PFSK-1 (cell line): ENCODE results near the gene BCR.

Source experiments
- FOXP2 ChIP-seq: optimal IDR thresholded peaks from 2 replicates; pipeline ENCODE3; 2011; ENCODE audit warnings: borderline replicate concordance, control low read depth, inconsistent platforms; ENCODE audit not compliant: insufficient read depth; ENCODE audit errors: extremely low read length, extremely low read depth
- POLR2AphosphoS5 ChIP-seq: IDR thresholded peaks from 2 replicates; pipeline ENCODE4 v1.6.1; 2012; ENCODE audit warnings: low read depth, mild to moderate bottlenecking, control low read depth, low read length, moderate library complexity
- SIN3A ChIP-seq: IDR thresholded peaks from 2 replicates; pipeline ENCODE4 v1.6.1; 2012; ENCODE audit warnings: mild to moderate bottlenecking, low read length, moderate library complexity, borderline replicate concordance; ENCODE audit not compliant: insufficient read depth
- TAF1 ChIP-seq: IDR thresholded peaks from 2 replicates; pipeline ENCODE4 v1.6.1; 2012; ENCODE audit warnings: low read length, control low read depth, borderline replicate concordance; ENCODE audit not compliant: insufficient read depth
- TF ChIP-seq, protein P1 (sequence below), 2 experiments: IDR thresholded peaks; 2 replicates each; pipeline versions ENCODE4 v1.6.1 to v1.8.0; 2011 to 2012; ENCODE audit warnings: low read depth in 2 of 2, low read length in 2 of 2, control low read depth in 1 of 2, inconsistent platforms in 1 of 2, mild to moderate bottlenecking in 1 of 2, moderate library complexity in 1 of 2; ENCODE audit not compliant: insufficient read depth in 1 of 2

- no peak for TF ChIP-seq POLR2AphosphoS5
- TF ChIP-seq, protein P1, sequence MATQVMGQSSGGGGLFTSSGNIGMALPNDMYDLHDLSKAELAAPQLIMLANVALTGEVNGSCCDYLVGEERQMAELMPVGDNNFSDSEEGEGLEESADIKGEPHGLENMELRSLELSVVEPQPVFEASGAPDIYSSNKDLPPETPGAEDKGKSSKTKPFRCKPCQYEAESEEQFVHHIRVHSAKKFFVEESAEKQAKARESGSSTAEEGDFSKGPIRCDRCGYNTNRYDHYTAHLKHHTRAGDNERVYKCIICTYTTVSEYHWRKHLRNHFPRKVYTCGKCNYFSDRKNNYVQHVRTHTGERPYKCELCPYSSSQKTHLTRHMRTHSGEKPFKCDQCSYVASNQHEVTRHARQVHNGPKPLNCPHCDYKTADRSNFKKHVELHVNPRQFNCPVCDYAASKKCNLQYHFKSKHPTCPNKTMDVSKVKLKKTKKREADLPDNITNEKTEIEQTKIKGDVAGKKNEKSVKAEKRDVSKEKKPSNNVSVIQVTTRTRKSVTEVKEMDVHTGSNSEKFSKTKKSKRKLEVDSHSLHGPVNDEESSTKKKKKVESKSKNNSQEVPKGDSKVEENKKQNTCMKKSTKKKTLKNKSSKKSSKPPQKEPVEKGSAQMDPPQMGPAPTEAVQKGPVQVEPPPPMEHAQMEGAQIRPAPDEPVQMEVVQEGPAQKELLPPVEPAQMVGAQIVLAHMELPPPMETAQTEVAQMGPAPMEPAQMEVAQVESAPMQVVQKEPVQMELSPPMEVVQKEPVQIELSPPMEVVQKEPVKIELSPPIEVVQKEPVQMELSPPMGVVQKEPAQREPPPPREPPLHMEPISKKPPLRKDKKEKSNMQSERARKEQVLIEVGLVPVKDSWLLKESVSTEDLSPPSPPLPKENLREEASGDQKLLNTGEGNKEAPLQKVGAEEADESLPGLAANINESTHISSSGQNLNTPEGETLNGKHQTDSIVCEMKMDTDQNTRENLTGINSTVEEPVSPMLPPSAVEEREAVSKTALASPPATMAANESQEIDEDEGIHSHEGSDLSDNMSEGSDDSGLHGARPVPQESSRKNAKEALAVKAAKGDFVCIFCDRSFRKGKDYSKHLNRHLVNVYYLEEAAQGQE (IDR thresholded peaks at IDR 0.05; ENCODE audit: insufficient read depth in 1 of 2, low read depth in 2 of 2, low read length in 2 of 2): no peak
- no peak for TF ChIP-seq TAF1
- TF ChIP-seq FOXP2: no peak
- TF ChIP-seq SIN3A: no peak
Observed at GRCh38 chr22:23202812-23203451, 22.6 kb downstream of the BCR start.
